Tongue (tissue), 2 donors: Measurements from ENCODE around the gene DOCK6. TPM values are rescaled to one million over a fixed set of nuclear protein-coding genes. Genes with fewer than 3 reads are reported as not detected.

ENCODE experiments used
- DNase-seq: peaks from one replicate; pipeline ENCODE4 v3.0.0-alpha.2; 2015
- total RNA-seq: library from RNA; depleted of rRNA; stranded (reverse); fragments of >200 nt; gene quantifications from one replicate; pipeline ENCODE4 v1.2.3, GENCODE V29; 2014

DOCK6 gene
- total RNA-seq, 1 donor from 2014 or later: 23.2 TPM

DNA sequence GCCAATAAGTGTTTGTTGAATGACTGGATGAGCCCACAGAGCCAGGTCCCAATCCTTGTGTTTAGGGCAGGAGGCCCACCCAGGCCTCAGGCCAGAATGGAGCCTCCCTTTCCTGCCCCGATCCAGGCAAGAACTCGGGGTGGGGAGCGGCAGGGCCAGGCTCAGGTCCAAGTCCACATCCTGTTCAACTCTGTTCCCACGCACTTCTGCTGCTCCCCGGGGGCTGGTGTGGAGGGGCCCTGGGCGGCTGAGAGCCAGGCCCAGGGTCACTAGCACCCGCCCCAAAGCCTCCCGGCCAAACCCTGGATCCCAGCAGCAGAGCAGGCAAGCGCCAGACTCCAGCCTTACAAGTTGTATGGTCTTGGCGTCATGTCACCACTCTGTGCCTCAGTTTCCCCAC is 14.9 kb downstream of the DOCK6 start:
- peak; percentile 24 for DNase-seq

GRCh38 chr19:11246941-11247340 is 15.4 kb downstream of the DOCK6 start:
- no peak for DNase-seq

GRCh38 chr19:11244846-11245589 is 17.3 kb downstream of the DOCK6 start:
- no peak for DNase-seq

GRCh38 chr19:11243798-11244169 is 18.5 kb downstream of the DOCK6 start:
- DNase-seq: no peak

DNA sequence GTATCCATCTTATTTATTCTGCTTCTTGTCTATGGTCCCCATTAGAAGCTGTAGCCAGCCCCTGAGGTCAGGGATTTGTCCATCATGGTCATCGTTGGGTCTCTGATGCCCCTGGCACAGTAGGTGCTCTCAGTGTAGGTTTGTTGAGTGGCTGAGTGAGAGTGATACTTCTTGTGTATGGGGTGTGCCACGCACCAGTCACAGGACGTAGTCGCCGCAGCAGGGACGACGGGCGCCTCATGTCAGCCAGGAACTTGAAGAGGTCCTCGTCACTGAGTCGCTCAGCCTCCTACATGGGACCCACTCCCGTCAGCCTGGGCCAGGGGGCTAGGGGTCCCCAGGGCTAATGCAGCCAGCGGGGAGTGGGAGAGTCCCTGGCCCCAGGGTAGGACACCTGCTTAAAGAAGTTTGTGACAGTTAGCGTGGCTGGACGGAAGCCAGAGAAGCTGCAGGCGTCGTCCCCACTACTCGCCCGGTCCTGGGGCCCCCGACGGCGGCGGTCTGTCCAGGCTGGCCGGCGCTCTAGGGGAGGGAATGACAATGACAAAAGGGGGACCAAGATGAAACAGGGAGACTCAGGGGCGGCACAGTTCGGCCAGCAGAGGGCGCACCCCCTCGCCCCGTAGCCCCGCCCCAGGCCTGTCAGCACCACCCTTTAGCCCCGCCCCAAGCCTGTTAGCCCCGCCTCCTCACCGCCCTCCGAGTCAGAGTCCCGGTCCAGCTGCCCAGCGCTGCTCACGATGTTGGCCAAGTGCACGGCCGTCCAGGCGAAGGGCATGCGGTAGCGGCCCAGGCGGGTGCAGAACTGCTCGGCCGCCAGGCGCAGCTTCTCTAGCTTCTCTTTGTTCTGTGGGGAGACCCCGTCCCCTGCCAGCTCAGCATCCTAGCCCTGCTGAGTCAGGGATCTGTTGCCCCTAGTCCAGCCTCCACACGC is 19.2 kb downstream of the DOCK6 start:
- peak; percentile 90 for DNase-seq

GRCh38 chr19:11242025-11242424 is 20.3 kb downstream of the DOCK6 start:
- DNase-seq: peak; percentile 46

- DNase-seq: no peak
These were observed 22.3 kb downstream of the DOCK6 start for GRCh38 chr19:11240008-11240444.

DNA sequence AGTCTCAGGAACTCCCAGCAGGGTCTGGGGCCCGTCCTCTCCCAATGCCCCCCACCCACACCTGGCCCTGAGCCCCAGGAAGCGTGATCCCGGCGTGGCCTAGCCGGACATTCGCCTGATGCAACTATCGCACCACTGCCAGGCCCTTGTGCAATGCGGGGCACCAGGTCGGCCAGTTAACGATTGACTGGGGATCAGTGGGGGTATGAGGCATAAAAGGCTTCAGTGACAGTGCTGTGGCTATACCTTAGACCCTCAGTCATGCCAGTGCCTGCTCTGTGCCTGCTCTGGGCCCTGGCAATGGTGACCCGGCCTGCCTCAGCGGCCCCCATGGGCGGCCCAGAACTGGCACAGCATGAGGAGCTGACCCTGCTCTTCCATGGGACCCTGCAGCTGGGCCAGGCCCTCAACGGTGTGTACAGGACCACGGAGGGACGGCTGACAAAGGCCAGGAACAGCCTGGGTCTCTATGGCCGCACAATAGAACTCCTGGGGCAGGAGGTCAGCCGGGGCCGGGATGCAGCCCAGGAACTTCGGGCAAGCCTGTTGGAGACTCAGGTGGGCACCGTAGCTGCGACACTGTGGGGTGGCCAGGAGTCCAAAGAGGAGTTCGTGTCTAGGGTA is 22.8 kb downstream of the DOCK6 start, which contains the start of gene ANGPTL8:
Gene ANGPTL8, plus strand, starts transcription at position 243 of the 624 bp plus-strand sequence. Its CDS starts 19 bp downstream, at position 262.
- DNase-seq: no peak

GRCh38 chr19:11238781-11239376 is 23.4 kb downstream of the DOCK6 start:
- no peak for DNase-seq

- no peak for DNase-seq
These were observed 24.3 kb downstream of the DOCK6 start for GRCh38 chr19:11238041-11238440.

GRCh38 chr19:11237321-11237720 is 25.0 kb downstream of the DOCK6 start:
- DNase-seq: no peak

GRCh38 chr19:11236324-11237301 is 25.7 kb downstream of the DOCK6 start:
- DNase-seq: no peak

- DNase-seq: no peak
These were observed 27.7 kb downstream of the DOCK6 start for GRCh38 chr19:11234486-11235075.

DNA sequence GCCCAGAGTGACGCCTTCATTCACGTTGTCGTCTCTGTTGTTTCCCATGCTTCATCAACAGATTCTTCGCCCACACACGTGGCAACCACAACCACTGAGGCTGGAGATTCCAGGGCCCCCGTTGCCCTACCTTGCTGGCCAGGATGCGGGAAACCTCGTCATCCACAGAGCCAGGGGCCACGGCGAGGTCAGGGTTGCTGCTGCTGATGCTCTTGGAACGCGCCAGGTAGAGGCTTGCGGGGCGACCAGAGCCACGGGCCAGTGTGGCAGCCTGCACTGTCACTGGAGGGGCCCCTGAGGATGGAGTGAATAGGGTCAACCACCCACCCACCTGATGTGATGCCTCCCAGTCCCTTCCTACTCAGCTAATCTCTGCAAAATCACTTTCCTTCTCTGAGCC is 29.3 kb downstream of the DOCK6 start:
- no peak for DNase-seq

DNA sequence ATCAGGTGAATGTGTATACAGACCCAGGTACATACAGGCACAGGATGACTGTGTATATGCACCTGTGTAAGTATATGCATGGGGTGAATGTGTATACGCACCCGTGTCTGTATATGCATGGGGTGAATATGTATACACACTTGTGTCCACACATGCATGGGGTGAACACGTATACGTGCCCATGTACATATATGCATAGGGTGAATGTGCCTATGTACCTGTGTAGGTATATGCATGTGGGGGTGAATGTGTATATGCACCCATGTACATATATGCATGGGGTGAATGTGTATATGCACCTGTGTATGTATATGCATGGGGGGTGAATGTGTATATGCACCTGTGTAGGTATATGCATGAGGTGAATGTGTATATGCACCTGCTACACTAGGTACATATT is 29.8 kb downstream of the DOCK6 start:
- no peak for DNase-seq

DNA sequence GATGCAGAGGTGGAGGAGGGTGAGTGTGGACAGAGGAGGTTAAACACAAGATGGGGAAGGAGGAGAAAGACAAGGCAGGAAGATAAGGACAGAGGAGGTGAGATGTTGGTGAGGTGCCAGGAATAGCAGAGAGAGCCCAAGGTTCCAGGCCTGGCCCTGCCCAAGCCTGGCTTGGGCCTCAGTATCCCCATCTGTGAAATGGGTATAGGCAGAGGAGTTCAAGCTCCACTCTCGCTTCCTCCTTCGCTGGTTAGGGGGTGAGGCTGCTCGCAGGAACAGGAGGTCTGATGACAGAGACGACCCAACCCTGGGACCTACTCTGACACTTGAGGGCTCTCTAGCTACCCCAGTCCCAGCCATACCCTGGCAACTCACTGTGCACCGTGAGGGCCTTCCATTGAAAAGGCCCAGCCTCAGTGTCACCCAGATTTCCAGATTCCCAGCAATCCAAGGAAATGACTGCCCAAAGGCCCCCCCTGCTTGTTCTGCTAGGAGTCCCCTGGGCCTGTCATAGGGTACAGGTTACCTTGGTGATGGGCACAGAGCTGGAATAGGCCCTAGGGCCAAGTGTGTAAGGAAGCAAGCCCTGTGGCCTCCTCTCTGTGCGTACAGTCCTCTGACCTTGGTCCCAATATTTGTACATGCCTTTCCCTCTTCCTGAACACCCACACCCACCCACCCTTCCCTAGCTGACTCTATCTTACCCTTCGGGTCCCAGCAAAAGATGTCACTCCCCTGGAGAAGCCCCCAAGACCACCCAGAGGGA is 31.5 kb downstream of the DOCK6 start:
- no peak for DNase-seq

DNA sequence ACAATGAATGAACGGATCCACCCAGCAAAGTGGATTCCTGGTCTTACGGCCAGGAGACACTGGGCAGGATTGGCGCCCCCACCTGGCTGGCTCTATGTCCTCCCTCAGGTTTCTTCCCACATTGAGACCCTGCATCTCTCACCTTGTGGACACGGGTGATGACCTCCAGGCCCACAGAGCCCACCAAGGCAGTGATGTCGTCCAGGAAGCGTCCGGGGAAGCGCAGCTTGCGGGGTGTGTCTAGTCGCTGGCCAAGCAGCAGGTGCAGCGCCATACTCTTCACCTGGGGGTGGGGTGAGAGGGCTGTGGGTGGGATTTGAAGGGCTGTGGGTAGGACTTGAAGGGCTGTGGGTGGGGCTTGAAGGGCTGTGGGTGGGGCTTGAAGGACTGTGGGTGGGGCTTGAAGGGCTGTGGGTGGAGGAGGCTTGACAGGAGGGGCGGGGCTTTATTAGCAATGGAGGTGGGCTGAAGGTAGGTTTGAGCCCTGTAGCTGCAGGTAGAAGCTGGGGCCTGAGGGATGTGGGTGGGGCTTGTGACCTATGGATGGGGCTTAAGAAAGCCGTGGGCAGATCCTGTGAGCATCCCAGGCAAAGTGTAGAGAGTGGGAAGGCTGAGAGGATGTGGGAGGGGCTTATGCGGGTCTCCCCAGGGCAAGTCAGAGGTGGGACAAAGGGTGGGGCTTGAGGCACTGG is 35.0 kb downstream of the DOCK6 start:
- DNase-seq: no peak

GRCh38 chr19:11226716-11227166 is 35.6 kb downstream of the DOCK6 start:
- DNase-seq: no peak

DNA sequence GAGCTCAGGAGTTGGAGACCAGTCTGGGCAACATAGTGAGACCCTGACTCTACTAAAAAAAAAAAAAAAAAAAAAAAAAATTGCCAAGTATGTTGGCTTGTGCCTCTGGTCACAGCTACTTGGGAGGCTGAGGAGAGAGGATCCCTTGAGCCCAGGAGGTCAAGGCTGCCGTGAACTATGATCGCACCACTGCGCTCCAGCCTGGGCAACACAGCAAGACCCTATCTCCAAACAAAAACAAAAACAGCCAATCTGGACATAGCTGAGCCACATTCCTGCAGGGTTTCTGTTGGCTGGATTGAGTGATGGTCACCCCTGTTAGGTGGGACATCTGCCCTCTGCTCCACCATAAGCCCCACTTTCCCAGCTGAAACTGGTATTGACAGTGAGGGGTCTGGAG is 36.5 kb downstream of the DOCK6 start:
- no peak for DNase-seq
